HG02981 (cell line): ENCODE measurements around the gene TOGARAM2.

ENCODE experiments used
- ATAC-seq: cut with Tn5 transposase; IDR thresholded peaks from one replicate; pipeline ENCODE4 v1.9.1; 2021; ENCODE audit warnings: mild to moderate bottlenecking, moderate library complexity; ENCODE audit not compliant: unreplicated experiment

TOGARAM2 gene

DNA sequence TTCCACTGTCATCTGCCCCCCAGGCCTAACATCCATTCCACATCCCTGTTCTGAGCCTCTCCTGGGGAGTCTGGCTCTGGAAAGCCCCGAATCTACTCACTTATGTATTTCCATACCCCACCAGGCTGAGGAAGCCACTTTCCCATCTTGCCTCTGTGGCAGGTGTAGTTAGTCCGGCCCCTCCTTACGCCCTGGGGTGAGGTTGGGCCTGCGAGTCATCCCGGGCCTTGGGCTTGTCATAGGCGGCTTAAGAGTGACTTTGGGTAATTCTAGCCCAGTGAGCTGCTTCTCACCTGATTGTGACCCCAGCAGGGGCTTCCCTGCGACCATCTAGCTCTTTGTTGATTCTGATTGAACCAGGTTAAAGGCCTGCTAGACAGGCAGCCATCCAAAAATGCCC, 72.1 kb downstream of the TOGARAM2 start:
- no peak for ATAC-seq

DNA sequence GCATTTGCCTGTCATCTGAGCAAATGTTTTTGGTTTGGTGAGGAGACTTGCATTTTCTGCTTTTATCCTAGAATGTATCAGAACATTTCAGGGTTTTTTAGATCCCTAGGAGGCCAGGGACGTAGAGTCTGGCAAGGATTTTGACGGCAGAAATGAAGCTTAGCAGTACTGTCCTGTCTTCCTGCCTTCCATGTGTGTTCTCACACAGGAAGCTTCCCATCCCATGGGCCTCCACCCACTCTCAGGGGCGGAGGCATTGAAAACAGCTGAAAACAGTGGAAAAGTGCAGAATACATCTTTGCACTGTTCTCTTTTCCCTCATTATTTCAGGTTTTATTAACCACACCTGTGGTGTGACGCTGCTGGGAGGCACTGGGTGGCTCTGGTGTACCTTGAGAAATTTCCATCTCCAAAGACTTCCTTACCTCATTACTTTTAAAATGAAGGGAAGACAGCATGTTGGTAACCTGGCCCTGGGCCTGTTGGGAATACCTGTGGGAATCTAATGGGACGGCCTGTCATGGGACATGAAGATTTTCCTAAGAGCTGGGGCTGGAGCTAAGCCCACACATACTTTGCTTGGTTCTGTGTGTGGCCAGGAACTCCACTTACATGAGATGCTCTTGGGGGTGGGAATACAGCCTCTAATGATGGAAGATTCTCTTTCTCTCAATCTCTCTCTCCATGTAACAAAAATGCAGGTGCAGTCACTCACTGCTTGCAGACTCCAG, 72.7 kb downstream of the TOGARAM2 start:
- no peak for ATAC-seq

DNA sequence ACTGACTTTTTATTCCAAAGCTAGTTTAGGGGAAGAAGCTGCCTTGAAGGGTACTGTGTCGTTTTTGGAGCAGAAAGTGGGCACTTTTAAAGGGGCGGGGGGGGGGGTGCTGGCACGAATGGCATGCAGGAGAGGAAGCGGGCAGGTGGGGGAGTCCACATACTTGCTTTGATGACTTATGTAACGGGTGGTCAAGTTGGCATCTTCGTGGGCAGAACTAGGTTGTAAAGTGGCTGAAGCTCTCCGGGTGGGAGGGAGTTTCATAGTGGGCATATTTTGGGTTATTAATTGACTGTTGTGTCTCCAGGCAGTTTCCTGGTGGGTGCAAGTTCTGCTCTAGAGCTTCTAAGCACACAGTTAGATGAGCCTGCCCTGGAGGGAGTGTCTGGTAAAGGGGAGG, 73.3 kb downstream of the TOGARAM2 start:
- ATAC-seq, result no peak

DNA sequence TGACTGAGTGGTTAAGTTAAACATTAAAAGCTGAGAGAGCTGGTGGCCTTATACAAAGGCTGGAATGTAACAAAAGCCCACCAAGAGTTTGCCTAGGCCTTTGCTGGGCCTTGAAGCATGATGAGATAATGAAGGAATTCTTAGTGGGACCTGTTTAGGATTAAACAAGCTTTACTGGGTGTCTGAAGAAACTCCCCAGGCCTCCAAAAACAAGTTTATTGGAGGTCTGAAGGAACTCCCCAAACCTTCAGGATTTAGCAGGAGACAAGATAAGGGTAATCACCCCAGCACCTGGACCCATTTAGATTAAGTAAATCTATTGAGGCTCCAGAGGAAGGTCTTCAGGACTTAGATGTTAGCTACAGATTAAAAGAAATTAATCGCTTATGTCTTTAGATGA, 74.5 kb downstream of the TOGARAM2 start:
- no peak for ATAC-seq

DNA sequence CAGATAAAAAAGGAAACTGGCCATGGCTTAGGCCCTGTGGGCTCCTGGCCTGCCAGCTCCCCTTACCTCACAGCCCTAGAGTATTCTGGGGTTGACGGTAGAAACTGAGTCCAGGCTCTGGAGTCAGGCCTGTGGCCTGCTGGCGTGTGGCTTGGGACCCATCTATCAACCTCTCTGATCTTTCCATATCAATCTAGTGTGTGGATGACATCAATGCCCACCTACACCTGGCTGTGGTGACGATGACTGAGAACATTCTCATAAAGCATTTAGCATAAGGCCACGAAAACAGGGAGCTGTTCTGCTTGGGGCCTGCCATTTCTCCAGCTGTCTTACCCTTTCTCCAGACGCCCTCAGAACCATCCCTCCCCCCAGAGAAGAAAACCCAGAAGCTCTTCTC, 75.4 kb downstream of the TOGARAM2 start:
- no peak for ATAC-seq

DNA sequence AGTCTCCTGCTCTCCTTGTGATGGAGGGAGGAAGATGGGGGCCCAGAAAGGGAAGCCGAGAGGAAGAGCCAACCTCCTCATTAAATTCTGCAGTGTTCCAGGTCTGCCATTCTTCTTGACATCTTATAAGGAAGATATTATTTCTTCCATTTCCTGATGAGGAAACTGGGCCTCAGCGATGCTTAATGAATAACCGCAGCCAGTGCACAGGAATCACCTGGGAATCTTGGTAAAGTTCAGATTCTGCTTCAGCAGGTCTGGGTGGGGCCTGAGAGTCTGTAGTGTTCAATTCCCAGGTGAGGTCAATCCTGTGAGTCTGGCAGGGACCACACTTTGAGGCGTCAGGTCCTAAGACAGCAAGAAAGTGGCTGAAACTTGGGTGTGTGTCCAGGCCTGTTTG, 75.9 kb downstream of the TOGARAM2 start:
- no peak for ATAC-seq

DNA sequence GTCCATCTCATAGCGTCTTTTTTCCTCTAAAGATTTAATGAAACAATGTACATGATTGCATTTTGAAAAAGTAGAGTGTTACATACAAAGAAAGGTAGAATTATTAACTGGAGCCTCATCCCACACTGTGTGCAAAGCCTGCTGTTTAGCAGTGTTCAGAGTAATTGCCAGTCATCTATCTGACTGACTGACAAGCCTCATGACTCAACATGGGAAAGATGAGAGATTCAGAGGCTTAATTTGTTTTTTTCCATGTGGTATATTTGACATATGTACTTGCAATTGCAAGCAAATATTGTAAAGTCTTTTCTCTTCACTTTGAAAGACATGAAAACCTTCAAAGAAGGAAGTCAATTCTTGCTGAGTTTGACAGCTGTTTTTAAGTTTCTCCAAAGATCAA, 78.5 kb downstream of the TOGARAM2 start:
- ATAC-seq, result no peak

DNA sequence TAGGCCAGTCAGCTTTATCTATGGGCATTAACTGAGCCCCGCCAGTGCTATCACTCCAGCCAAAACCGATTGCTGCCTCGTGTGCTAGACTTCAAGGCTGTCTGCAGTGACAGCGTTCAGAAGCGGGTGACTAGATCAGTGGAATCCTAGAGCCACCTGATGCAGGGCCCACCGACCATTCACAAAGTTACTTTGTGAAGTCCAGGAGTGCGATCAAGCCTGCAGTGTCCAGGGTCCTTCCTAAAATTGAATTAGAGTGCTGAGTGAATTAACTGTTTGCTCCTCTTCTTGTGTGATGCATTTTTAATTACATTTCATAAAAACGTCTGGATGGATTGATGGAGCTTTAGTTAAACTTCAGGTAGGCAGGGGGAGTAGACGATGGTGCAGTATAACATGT, 79.3 kb downstream of the TOGARAM2 start:
- ATAC-seq, result no peak

DNA sequence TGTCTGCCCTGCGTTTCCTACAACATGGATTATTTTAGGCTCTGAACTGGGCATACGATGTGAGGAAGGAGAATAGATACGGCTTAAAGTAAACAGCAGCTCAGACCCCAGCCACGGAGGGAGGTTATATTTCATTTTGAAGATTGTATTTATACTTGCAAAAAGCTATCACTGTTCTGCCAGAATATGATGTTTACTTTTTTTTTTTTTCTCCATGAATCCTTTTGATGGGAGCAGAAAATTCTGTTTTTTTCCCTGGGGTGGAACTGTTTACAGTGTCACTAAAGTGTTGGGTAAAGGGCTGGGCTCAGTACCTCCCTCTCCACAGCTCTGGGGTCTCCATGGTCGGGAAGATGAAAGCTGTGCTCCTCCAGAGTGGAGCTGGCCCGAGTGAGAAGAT, 80.1 kb downstream of the TOGARAM2 start:
- ATAC-seq, result no peak

DNA sequence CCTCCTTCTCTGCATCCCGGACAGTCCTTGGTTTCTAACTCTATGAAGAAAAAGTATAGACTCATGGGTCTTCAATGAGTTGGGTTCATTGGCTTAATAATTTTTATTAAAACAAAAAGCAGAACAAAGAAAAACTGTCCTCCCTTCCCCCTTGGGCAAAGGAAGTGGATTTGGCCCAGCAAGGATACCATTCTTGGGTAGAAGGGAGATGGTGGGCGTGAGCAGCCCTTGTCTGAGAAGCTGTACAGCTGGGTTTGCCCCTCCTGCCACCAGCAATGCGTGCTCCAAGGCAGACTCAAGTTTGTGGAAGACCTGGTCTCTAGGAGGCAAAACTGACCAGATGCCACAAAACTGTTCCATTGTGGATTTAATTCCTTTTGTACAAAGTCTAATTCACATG, 80.5 kb downstream of the TOGARAM2 start:
- ATAC-seq, result no peak

DNA sequence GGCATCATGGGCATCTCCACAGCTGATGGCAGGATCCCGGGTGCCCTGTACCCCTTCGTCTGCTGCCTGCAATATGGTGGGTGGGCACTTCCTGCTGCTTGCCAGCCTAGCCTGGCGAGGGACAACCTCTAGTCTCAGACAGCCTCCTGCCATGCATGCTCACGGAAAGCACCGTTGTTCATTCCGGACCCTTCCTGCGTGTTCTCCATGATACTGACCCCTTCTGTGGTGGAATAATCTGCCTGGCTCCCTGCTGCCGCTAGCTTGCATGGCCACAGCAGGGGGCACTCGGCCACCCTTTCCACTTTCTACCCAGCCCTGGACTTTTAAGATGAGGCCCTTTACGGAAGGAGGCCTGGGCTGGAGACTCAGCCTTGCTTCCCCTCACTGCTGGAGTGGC, 81.3 kb downstream of the TOGARAM2 start:
- ATAC-seq, result no peak

DNA sequence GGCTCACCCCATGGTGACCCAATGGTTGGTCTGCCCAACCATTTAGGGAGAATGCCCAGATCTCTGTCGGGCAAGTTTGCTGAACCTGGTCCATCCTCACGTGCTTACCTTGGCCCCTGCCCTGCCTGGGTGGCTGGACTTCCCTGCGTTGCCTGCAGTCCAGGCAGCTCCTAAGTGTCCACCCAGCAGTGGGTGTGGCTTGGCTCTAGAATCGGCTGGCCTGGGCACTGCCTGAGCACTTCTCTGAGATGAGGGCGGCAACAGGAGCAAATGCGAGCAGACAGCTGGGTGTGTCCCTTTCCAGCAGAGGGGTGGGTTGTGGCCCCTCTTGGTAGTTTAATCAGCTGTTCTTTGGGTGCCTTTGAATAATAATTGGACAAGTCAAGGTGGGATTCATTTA, 82.0 kb downstream of the TOGARAM2 start:
- no peak for ATAC-seq

DNA sequence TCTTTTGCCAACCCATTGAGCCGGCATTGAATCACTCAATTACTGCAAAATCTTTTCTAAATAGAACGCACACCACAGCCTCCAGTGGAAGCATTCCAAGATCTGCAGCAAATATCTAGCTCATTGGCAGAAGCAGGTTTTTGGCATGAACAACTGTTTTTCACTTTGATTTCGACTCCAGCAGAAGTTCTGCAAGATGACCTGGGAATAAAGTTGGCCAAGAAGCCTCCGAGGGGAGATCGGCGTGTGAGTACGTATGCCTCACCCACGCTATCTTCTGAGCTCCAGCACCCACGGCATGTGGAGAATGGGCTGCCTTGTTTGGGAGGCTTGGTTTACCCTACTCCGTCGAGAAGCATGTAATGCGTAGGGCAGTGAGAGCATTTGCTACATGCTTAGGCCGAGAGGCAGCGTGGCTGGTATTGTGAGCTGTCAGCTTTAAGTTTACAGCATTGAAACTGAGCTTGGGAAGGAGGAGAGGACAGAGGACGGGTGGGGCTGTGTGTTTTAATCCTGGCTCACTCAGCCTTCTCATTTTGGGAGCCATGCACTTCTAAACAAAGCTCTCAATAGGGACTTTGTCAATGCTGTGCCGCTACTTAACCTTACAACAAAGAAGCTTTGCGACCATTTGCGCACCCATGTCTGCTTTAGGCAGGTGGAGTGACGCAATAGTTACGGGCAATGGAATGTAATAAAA, 82.7 kb downstream of the TOGARAM2 start:
- ATAC-seq, result no peak

DNA sequence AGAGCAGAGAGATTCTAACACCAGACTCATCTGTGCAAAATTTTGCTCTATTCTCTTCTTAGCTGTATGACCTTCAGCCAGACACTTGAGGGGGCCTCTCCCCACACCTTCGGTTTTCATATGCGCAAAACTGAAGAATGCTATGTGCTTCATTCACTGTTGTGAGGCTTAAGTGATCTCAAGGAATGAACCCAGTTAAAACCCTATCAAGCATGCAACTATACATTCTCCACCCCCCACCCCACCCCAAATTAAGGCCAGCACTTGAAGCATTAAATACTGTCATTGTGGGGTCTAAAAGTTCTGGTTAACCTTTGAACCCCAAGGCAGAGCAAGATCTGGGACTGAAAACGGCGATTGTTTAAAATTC, 83.2 kb downstream of the TOGARAM2 start:
- no peak for ATAC-seq

DNA sequence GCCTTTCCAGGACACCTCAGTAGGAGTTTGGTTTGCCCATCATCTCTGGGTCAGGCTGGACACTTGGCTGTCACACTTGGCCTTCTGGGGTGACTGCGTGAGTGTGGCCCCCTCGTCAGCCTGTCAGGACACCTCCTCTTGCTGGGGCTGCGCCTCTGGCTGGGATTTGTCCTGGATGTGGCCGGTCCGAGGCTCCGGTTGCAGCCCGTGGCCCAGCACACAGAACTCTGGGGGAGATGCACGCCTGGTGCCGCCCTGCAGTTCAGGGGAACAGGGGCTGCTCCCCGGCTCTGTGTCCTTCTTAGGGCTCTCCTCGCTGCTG, 83.6 kb downstream of the TOGARAM2 start:
- ATAC-seq, result no peak

DNA sequence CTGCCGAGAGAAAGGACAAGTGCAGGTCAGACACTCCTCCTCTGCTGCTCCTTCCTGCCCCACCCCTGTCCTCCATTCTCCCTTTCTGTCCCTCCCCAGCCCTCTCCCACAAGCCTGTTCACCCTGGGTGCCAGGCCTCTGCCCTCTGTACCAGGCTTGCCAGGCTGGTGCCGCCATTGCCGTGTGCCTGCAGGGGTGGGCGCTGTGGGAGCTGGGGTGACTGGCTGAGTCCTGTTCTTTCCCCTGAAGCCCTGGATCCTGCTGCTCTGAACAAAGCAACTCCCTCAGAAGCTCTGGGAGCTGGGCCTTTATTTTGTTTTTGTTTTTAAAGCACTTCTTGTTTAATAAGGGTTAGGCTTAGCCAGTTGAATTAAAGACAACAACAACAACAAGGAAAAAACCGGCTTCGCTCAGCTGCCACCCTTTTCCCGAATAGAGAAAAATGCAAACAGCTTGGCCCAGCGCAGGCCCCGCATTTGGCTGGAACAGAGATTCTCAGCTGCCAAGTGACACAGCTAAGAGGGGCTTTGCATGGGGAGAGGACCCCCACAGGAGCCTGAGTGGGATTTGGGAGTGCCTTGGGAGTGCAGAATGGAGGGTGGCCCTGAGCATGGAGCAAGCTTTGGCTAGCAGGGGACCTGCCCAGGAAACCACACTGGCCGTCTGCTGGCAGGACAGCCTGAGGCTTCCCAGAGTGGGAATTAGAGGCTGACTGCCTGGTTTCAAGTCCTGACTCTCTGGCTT, 84.1 kb downstream of the TOGARAM2 start:
- ATAC-seq, result no peak

DNA sequence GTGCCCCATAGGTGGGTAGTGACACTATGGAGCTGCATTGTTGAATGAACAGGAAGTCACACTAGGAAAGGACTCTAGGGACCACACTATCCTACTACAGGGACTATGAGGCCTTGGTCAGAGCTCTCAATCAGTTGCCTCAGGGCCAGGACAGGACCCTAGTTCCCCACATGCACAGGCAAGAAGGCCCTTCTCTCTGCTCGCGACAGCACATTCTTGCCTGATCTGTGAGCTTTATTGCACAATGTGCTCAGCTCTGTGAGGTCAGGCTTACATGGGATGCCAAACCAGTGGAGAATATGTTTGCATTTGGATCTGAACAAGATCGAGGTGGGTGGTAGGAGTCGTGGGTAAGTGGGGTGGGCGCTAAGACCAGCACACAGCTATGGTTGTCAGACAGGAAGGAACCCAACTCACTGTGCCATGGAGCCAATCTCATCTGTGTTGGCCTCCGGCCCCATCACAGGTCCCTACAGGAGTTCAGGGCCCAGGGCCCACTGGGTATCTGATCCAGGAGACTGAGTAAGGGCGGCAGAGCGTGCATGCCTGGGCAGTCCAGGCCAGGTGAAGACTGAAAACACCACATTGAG, 85.3 kb downstream of the TOGARAM2 start:
- no peak for ATAC-seq

DNA sequence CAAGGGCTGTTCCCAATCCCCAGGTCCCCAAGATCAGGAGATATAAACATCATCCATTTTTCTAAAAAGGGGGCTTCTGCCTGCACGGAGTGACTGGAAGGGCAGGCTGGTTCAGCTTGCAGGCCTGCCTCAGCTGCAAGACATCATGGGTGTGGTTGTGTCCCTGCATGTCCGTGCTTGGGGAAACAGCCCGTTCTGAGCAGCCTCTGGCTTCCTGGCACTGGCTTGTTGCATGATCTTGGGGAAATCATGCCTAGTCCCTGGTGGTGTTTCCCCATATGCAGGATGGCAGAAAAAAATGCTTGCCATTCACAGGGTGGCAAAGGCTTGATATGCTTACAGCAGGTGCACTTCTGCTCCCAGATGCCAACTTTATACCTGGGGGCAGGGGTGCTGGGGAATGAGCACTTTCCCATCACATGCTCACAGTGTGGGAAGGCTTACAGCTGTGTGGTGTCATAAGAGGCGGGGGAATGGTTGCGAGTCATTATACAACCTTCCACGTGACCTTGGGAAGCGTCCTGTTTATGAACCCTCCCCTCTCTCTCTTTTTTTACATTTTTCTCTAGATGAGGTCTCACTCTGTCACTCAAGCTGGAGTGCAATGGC, 86.0 kb downstream of the TOGARAM2 start:
- ATAC-seq, result no peak

DNA sequence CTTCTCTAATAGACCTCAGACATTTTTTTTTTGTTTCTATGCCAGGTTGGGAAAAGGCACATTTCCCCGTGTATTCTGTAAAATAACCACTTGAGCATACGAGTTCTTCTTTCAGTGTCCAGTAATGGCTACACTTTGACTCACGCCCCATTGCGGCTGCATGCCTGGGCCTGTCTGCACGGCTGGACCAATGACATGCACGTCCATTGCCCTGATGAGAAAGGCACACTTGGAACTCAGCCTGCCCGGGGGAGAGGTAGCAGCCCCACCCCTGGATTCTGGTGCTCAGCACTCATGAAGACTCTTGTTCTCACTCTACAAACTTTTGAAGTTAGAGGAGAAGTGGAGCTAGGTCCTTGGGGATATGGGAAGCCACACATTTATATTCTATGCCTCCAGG, 87.4 kb downstream of the TOGARAM2 start:
- no peak for ATAC-seq

DNA sequence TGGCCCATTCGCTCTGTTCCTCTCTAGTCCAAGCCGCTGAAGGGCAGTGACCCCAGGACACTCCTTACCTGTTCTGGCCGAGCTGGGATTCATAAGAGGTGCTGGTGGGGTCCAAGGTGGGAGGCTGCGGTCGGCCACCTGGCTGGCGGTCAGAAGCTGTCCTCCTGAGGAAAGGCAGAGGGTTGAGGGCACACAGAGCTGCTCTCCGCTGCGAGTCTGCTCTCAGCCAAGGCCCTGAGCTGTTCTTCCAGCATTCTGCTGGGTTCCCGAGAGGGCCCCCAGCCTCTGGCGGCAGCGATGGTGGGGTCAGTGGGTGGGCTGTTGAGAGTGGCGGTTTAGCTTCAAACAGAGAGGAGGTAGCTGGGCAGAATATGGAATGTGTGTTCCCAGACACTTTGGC, 89.4 kb downstream of the TOGARAM2 start:
- ATAC-seq, result no peak
